Epithelial cell of proximal tubule (primary cell): ENCODE results near the gene DPP10. TPM values are rescaled to one million over a fixed set of nuclear protein-coding genes. Genes with fewer than 3 reads are reported as not detected.

Experiments used
- DNase-seq: peaks from one replicate; pipeline ENCODE4 v3.0.0-alpha.2; 2011; ENCODE audit warnings: low read depth
- H3K4me3 ChIP-seq: 2 replicates; pipeline ENCODE4 v1.5.1; 2011; ENCODE audit warnings: low read depth, mild to moderate bottlenecking, low read length
- CTCF ChIP-seq: conservative IDR thresholded peaks from 2 replicates; pipeline ENCODE4 v1.5.1; 2012; ENCODE audit warnings: low read depth, mild to moderate bottlenecking, low read length
- total RNA-seq: library from RNA; depleted of rRNA; stranded (reverse); fragments of >200 nt; gene quantifications from 2 replicates; pipeline ENCODE4 v1.2.3, GENCODE V29; 2015

Gene DPP10
- total RNA-seq, 1 donor from 2014 or later: 0.06 TPM

GRCh38 chr2:114464961-114465706 is 22.7 kb downstream of the DPP10 start:
- H3K4me3 ChIP-seq: no peak overlapping the region
- DNase-seq: no peak
- TF ChIP-seq CTCF: no peak

- no peak overlapping the region for H3K4me3 ChIP-seq
- no peak for DNase-seq
- TF ChIP-seq CTCF: no peak
Measured at GRCh38 chr2:114468343-114468742, 25.9 kb downstream of the DPP10 start.

- DNase-seq: no peak
- no peak for TF ChIP-seq CTCF
- no peak overlapping the region for H3K4me3 ChIP-seq
Measured at GRCh38 chr2:114472246-114472645, 29.8 kb downstream of the DPP10 start.

GRCh38 chr2:114472726-114473125 is 30.3 kb downstream of the DPP10 start:
- no peak for DNase-seq
- TF ChIP-seq CTCF: no peak
- H3K4me3 ChIP-seq: no peak overlapping the region

GRCh38 chr2:114488841-114489530 is 46.5 kb downstream of the DPP10 start:
- DNase-seq: no peak
- no peak for TF ChIP-seq CTCF
- no peak overlapping the region for H3K4me3 ChIP-seq

GRCh38 chr2:114495046-114495445 is 52.6 kb downstream of the DPP10 start:
- TF ChIP-seq CTCF: no peak
- no peak for DNase-seq
- H3K4me3 ChIP-seq: no peak overlapping the region
